Stimulated activated naive CD8-positive, alpha-beta T cell treated with anti-CD3 and anti-CD28 coated beads, Interleukin-15, amount 100 ng/mL, for 72 hours (primary cell): ENCODE measurements around the gene NFU1.

Source experiments
- ATAC-seq: fragments of 150-1000 bp; cut with Tn5 transposase; 2 replicates; pipeline ENCODE4 v1.10.0; 2021; ENCODE audit warnings: mild to moderate bottlenecking, moderate library complexity
- DNase-seq, 2 donors: peaks; one replicate each; pipeline ENCODE4 v3.0.0; 2021 to 2022
- H3K27ac Mint-ChIP-seq, 2 donors: one replicate each; pipeline ENCODE4 v1.8.0; 2022; ENCODE audit warnings: mild to moderate bottlenecking in 2 of 2, mixed read lengths in 2 of 2, moderate library complexity in 2 of 2
- H3K27me3 Mint-ChIP-seq: one replicate; pipeline ENCODE4 v1.8.0; 2022; ENCODE audit warnings: mixed read lengths
- H3K4me1 Mint-ChIP-seq: one replicate; pipeline ENCODE4 v1.8.0; 2022; ENCODE audit warnings: mild to moderate bottlenecking, mixed read lengths
- H3K4me3 Mint-ChIP-seq, 2 donors: one replicate each; pipeline ENCODE4 v1.8.0; 2022; ENCODE audit warnings: mild to moderate bottlenecking in 2 of 2, mixed read lengths in 2 of 2, moderate library complexity in 1 of 2
- H3K9me3 Mint-ChIP-seq, 2 donors: one replicate each; pipeline ENCODE4 v1.8.0; 2022; ENCODE audit warnings: mixed read lengths in 2 of 2

Gene NFU1

GRCh38 chr2:69436938-69437750 lies at the start of gene NFU1:
TSS of gene NFU1 (minus strand) at chr2:69437435. CDS start at chr2:69437422, 13 bp downstream.
- H3K27ac Mint-ChIP-seq: peak within 1 kb of the TSS; percentile 97 to 98
- no peaks in the 10 kb centered on the region for H3K27me3 Mint-ChIP-seq
- H3K9me3 Mint-ChIP-seq: peaks cover 12 to 15% of the 10 kb centered on the region in 2 donors
- peaks cover 38% of the 10 kb centered on the region for H3K4me1 Mint-ChIP-seq
- ATAC-seq: peak; percentile 96
- peak; percentile 93 to 96 for DNase-seq
- H3K4me3 Mint-ChIP-seq: peak within 1 kb of the TSS; percentile 80 to 96

GRCh38 chr2:69483696-69484095 lies 46.5 kb upstream of the NFU1 start:
- DNase-seq (no peak), ATAC-seq (no peak)
- Mint-ChIP-seq H3K9me3 (no peaks in the 10 kb centered on the region), H3K4me1 (peaks cover 18% of the 10 kb centered on the region), H3K27ac (peak overlapping the region in 1 of 2 donors; percentile 1), H3K4me3 (no peak overlapping the region), H3K27me3 (no peaks in the 10 kb centered on the region)

- no peaks in the 10 kb centered on the region for H3K9me3 Mint-ChIP-seq
- ATAC-seq (peak; percentile 49), DNase-seq (no peak)
- peaks cover 23% of the 10 kb centered on the region for H3K4me1 Mint-ChIP-seq
- no peaks in the 10 kb centered on the region for H3K27me3 Mint-ChIP-seq
- H3K27ac Mint-ChIP-seq: no peak overlapping the region
- H3K4me3 Mint-ChIP-seq: no peak overlapping the region
These were observed 45.8 kb upstream of the NFU1 start for GRCh38 chr2:69483024-69483423.

- no peak overlapping the region for H3K27ac Mint-ChIP-seq
- no peaks in the 10 kb centered on the region for H3K9me3 Mint-ChIP-seq
- ATAC-seq (no peak), DNase-seq (no peak)
- H3K27me3 Mint-ChIP-seq: no peaks in the 10 kb centered on the region
- no peak overlapping the region for H3K4me3 Mint-ChIP-seq
- peaks cover 28% of the 10 kb centered on the region for H3K4me1 Mint-ChIP-seq
These were observed 45.2 kb upstream of the NFU1 start for GRCh38 chr2:69482471-69482870.

GRCh38 chr2:69481421-69481820 lies 44.2 kb upstream of the NFU1 start:
- ATAC-seq (no peak), DNase-seq (no peak)
- Mint-ChIP-seq H3K4me3 (no peak overlapping the region), H3K4me1 (peaks cover 39% of the 10 kb centered on the region), H3K27me3 (no peaks in the 10 kb centered on the region), H3K9me3 (no peaks in the 10 kb centered on the region), H3K27ac (no peak overlapping the region)

- peak; percentile 70 for ATAC-seq
- Mint-ChIP-seq H3K27ac (no peak overlapping the region), H3K4me1 (peaks cover 45% of the 10 kb centered on the region), H3K4me3 (peak overlapping the region; percentile 27 to 33), H3K27me3 (no peaks in the 10 kb centered on the region), H3K9me3 (no peaks in the 10 kb centered on the region)
- DNase-seq: no peak
These were observed 40.4 kb upstream of the NFU1 start for GRCh38 chr2:69477627-69478026.

- DNase-seq (no peak), ATAC-seq (no peak)
- no peaks in the 10 kb centered on the region for H3K9me3 Mint-ChIP-seq
- peaks cover 40% of the 10 kb centered on the region for H3K4me1 Mint-ChIP-seq
- no peak overlapping the region for H3K4me3 Mint-ChIP-seq
- H3K27me3 Mint-ChIP-seq: no peaks in the 10 kb centered on the region
- no peak overlapping the region for H3K27ac Mint-ChIP-seq
These were observed 37.5 kb upstream of the NFU1 start for GRCh38 chr2:69474688-69475087.

GRCh38 chr2:69471793-69472192 lies 34.6 kb upstream of the NFU1 start:
- ATAC-seq: no peak
- DNase-seq: no peak
- Mint-ChIP-seq H3K4me1 (peaks cover 25% of the 10 kb centered on the region), H3K27ac (peak overlapping the region in 1 of 2 donors; percentile 92), H3K9me3 (no peaks in the 10 kb centered on the region), H3K4me3 (no peak overlapping the region), H3K27me3 (no peaks in the 10 kb centered on the region)

GRCh38 chr2:69470911-69471310 lies 33.7 kb upstream of the NFU1 start:
- DNase-seq: no peak
- no peaks in the 10 kb centered on the region for H3K9me3 Mint-ChIP-seq
- no peak overlapping the region for H3K4me3 Mint-ChIP-seq
- H3K27me3 Mint-ChIP-seq: no peaks in the 10 kb centered on the region
- peaks cover 25% of the 10 kb centered on the region for H3K4me1 Mint-ChIP-seq
- no peak for ATAC-seq
- peak overlapping the region in 1 of 2 donors; percentile 63 for H3K27ac Mint-ChIP-seq

- Mint-ChIP-seq H3K4me1 (peaks cover 15% of the 10 kb centered on the region), H3K9me3 (no peaks in the 10 kb centered on the region), H3K27me3 (no peaks in the 10 kb centered on the region), H3K4me3 (no peak overlapping the region), H3K27ac (peak overlapping the region in 1 of 2 donors; percentile 3)
- ATAC-seq (no peak), DNase-seq (no peak)
These were observed 32.5 kb upstream of the NFU1 start for GRCh38 chr2:69469784-69470183.

- Mint-ChIP-seq H3K4me1 (peaks cover 15% of the 10 kb centered on the region), H3K27me3 (no peaks in the 10 kb centered on the region), H3K9me3 (no peaks in the 10 kb centered on the region), H3K27ac (no peak overlapping the region), H3K4me3 (no peak overlapping the region)
- ATAC-seq (no peak), DNase-seq (no peak)
These were observed 32.1 kb upstream of the NFU1 start for GRCh38 chr2:69469375-69469774.

GRCh38 chr2:69466728-69467127 lies 29.5 kb upstream of the NFU1 start:
- H3K4me3 Mint-ChIP-seq: no peak overlapping the region
- no peaks in the 10 kb centered on the region for H3K27me3 Mint-ChIP-seq
- H3K27ac Mint-ChIP-seq: peak overlapping the region in 1 of 2 donors; percentile 77
- H3K9me3 Mint-ChIP-seq: no peaks in the 10 kb centered on the region
- peaks cover 15% of the 10 kb centered on the region for H3K4me1 Mint-ChIP-seq
- DNase-seq (peak in 1 of 2 donors; percentile 45), ATAC-seq (peak; percentile 91)

- no peak for DNase-seq
- Mint-ChIP-seq H3K4me1 (peaks cover 15% of the 10 kb centered on the region), H3K4me3 (no peak overlapping the region)
These were observed 28.6 kb upstream of the NFU1 start for GRCh38 chr2:69465513-69466456.

GRCh38 chr2:69464575-69464974 lies 27.3 kb upstream of the NFU1 start:
- ATAC-seq (peak; percentile 37), DNase-seq (no peak)
- H3K27me3 Mint-ChIP-seq: no peaks in the 10 kb centered on the region
- peaks cover 22% of the 10 kb centered on the region for H3K4me1 Mint-ChIP-seq
- H3K4me3 Mint-ChIP-seq: no peak overlapping the region
- H3K9me3 Mint-ChIP-seq: no peaks in the 10 kb centered on the region
- H3K27ac Mint-ChIP-seq: no peak overlapping the region

More at GRCh38 chr2:69465513-69466456, 28.6 kb upstream of the NFU1 start:
- Mint-ChIP-seq H3K27ac (peak overlapping the region in 1 of 2 donors; percentile 77), H3K9me3 (no peaks in the 10 kb centered on the region), H3K27me3 (no peaks in the 10 kb centered on the region)
- no peak for ATAC-seq

GRCh38 chr2:69462780-69463179 lies 25.5 kb upstream of the NFU1 start:
- no peak for ATAC-seq
- H3K4me1 Mint-ChIP-seq: peaks cover 22% of the 10 kb centered on the region
- no peak for DNase-seq
- H3K27me3 Mint-ChIP-seq: no peaks in the 10 kb centered on the region
- no peaks in the 10 kb centered on the region for H3K9me3 Mint-ChIP-seq
- H3K4me3 Mint-ChIP-seq: no peak overlapping the region
- H3K27ac Mint-ChIP-seq: no peak overlapping the region

- no peak for ATAC-seq
- Mint-ChIP-seq H3K4me1 (peaks cover 10% of the 10 kb centered on the region), H3K4me3 (no peak overlapping the region), H3K27ac (no peak overlapping the region), H3K9me3 (no peaks in the 10 kb centered on the region), H3K27me3 (no peaks in the 10 kb centered on the region)
- DNase-seq: no peak
These were observed 24.2 kb upstream of the NFU1 start for GRCh38 chr2:69461404-69461803.
